ENCODE results near the gene KCNIP1.

- TF ChIP-seq CTCF (optimal IDR thresholded peaks at IDR 0.05 in 1 of 3, IDR thresholded peaks at IDR 0.05 in 1 of 3, conservative IDR thresholded peaks at IDR 0.05 in 1 of 3; ENCODE audit: extremely low read depth in 1 of 3, insufficient read depth in 2 of 3, low read length in 3 of 3): no peak
- no peak for TF ChIP-seq EZH2 (IDR thresholded peaks at IDR 0.05; ENCODE audit: low read length)
Measured at GRCh38 chr5:170478306-170478705, 25.5 kb upstream of the KCNIP1 start.

All from keratinocyte (primary cell).